Neural progenitor cell (in vitro differentiated cells): ENCODE results near the gene ARHGEF4. TPM values are rescaled to one million over a fixed set of nuclear protein-coding genes. Genes with fewer than 3 reads are reported as not detected.
A peak's percentile ranks its signal among the peaks of the same experiment; 100 is the strongest.

ENCODE experiments used
- DNase-seq: peaks from one replicate; pipeline ENCODE4 v3.0.0-alpha.2; 2016; ENCODE audit warnings: low spot score
- H2AFZ ChIP-seq: fragments of 200-600 bp; sonication (generic); replicated peaks from 2 replicates; pipeline ENCODE4 v1.6.1; 2016; ENCODE audit warnings: antibody characterized with exemption
- H3F3A ChIP-seq: fragments of 200-600 bp; sonication (generic); 2 replicates; pipeline ENCODE4 v1.6.1; 2016; ENCODE audit warnings: antibody characterized with exemption, low read depth
- H3K27ac ChIP-seq: fragments of 200-600 bp; sonication (generic); 2 replicates; pipeline ENCODE4 v1.5.1; 2016; ENCODE audit warnings: mild to moderate bottlenecking
- H3K27me3 ChIP-seq: fragments of 200-600 bp; sonication (generic); 2 replicates; pipeline ENCODE4 v1.6.1; 2016; ENCODE audit warnings: mild to moderate bottlenecking, moderate library complexity
- H3K36me3 ChIP-seq: fragments of 200-600 bp; sonication (generic); 2 replicates; pipeline ENCODE4 v1.5.1; 2016
- H3K4me1 ChIP-seq: fragments of 200-600 bp; sonication (generic); 2 replicates; pipeline ENCODE4 v1.6.1; 2016; ENCODE audit warnings: mixed run types
- H3K4me2 ChIP-seq: fragments of 200-600 bp; sonication (generic); 2 replicates; pipeline ENCODE4 v1.6.1; 2016
- H3K4me3 ChIP-seq: fragments of 200-600 bp; sonication (generic); 2 replicates; pipeline ENCODE4 v1.5.1; 2016
- H3K79me2 ChIP-seq: fragments of 200-600 bp; sonication (generic); 2 replicates; pipeline ENCODE4 v1.6.1; 2016; ENCODE audit warnings: low read depth
- H3K9ac ChIP-seq: fragments of 200-600 bp; sonication (generic); 2 replicates; pipeline ENCODE4 v1.6.1; 2016
- H3K9me3 ChIP-seq: fragments of 200-600 bp; sonication (generic); 2 replicates; pipeline ENCODE4 v1.5.1; 2016; ENCODE audit warnings: low read depth
- H4K20me1 ChIP-seq: fragments of 200-600 bp; sonication (generic); 2 replicates; pipeline ENCODE4 v1.6.1; 2016; ENCODE audit warnings: low read depth
- H3K27ac Mint-ChIP-seq: 3 replicates; pipeline ENCODE4 v1.8.0; 2021; ENCODE audit warnings: mixed read lengths
- H3K27me3 Mint-ChIP-seq: 2 replicates; pipeline ENCODE4 v1.8.0; 2022; ENCODE audit warnings: low read depth, mild to moderate bottlenecking, inconsistent platforms, moderate library complexity, mixed read lengths; ENCODE audit not compliant: insufficient read depth
- H3K36me3 Mint-ChIP-seq: 3 replicates; pipeline ENCODE4 v1.8.0; 2021; ENCODE audit warnings: mixed read lengths
- H3K4me1 Mint-ChIP-seq: 3 replicates; pipeline ENCODE4 v1.8.0; 2021; ENCODE audit warnings: mixed read lengths
- H3K4me3 Mint-ChIP-seq: 3 replicates; pipeline ENCODE4 v1.8.0; 2021; ENCODE audit warnings: mild to moderate bottlenecking, moderate library complexity, mixed read lengths
- H3K9me3 Mint-ChIP-seq: 3 replicates; pipeline ENCODE4 v1.8.0; 2020; ENCODE audit warnings: mixed read lengths
- CTCF ChIP-seq: fragments of 200-600 bp; sonication (generic); IDR thresholded peaks from 2 replicates; pipeline ENCODE4 v1.5.1; 2017; ENCODE audit warnings: antibody characterized with exemption, mild to moderate bottlenecking
- EZH2 ChIP-seq: fragments of 200-600 bp; sonication (generic); IDR thresholded peaks from 2 replicates; pipeline ENCODE4 v1.6.1; 2017; ENCODE audit warnings: antibody characterized with exemption, mild to moderate bottlenecking, moderate library complexity
- EZH2phosphoT487 ChIP-seq: fragments of 200-600 bp; sonication (generic); IDR thresholded peaks from 2 replicates; pipeline ENCODE4 v1.6.1; 2017; ENCODE audit warnings: antibody characterized with exemption
- total RNA-seq: library from RNA; depleted of rRNA; stranded (reverse); fragments of >200 nt; gene quantifications from 2 replicates; pipeline ENCODE4 v1.2.3, GENCODE V29; 2015; ENCODE audit warnings: low replicate concordance

The ARHGEF4 gene
- total RNA-seq, 1 donor from 2014 or later: 22.8 TPM

- H3K79me2 ChIP-seq: no peaks in the 10 kb centered on the region
- peak overlapping the region; percentile 57 for H3K27ac Mint-ChIP-seq
- peaks cover 20% of the 10 kb centered on the region for H3K4me1 Mint-ChIP-seq
- peaks cover 6% of the 10 kb centered on the region for H3K27me3 Mint-ChIP-seq
- no peak overlapping the region for H3K9ac ChIP-seq
- H3K9me3 ChIP-seq: no peaks in the 10 kb centered on the region
- H3K4me3 ChIP-seq: no peak overlapping the region
- H3K27ac ChIP-seq: no peak overlapping the region
- no peak overlapping the region for H3K4me3 Mint-ChIP-seq
- no peak for TF ChIP-seq EZH2
- no peak for TF ChIP-seq EZH2phosphoT487
- no peak for TF ChIP-seq CTCF
- DNase-seq: no peak
- H3K4me2 ChIP-seq: no peak overlapping the region
- no peaks in the 10 kb centered on the region for H3K9me3 Mint-ChIP-seq
- H3F3A ChIP-seq: peaks cover 24% of the 10 kb centered on the region
- no peaks in the 10 kb centered on the region for H3K36me3 ChIP-seq
- no peak overlapping the region for H2AFZ ChIP-seq
- no peaks in the 10 kb centered on the region for H3K36me3 Mint-ChIP-seq
- no peaks in the 10 kb centered on the region for H4K20me1 ChIP-seq
- H3K27me3 ChIP-seq: no peaks in the 10 kb centered on the region
- H3K4me1 ChIP-seq: peaks cover 10% of the 10 kb centered on the region
Observed at GRCh38 chr2:130814931-130815680, 21.6 kb upstream of the ARHGEF4 start.

GRCh38 chr2:130818809-130819208 is 17.9 kb upstream of the ARHGEF4 start:
- Histone ChIP-seq H3K4me1 (peaks cover 20% of the 10 kb centered on the region), H3K4me2 (no peak overlapping the region), H4K20me1 (no peaks in the 10 kb centered on the region), H3K27ac (no peak overlapping the region), H3K36me3 (no peaks in the 10 kb centered on the region), H2AFZ (peak overlapping the region; percentile 97), H3K79me2 (no peaks in the 10 kb centered on the region), H3K4me3 (no peak overlapping the region), H3F3A (peaks cover 21% of the 10 kb centered on the region), H3K27me3 (no peaks in the 10 kb centered on the region), H3K9ac (no peak overlapping the region), H3K9me3 (no peaks in the 10 kb centered on the region)
- Mint-ChIP-seq H3K27me3 (peaks cover 6% of the 10 kb centered on the region), H3K27ac (peak overlapping the region; percentile 20), H3K4me3 (no peak overlapping the region), H3K4me1 (peaks cover 36% of the 10 kb centered on the region), H3K9me3 (no peaks in the 10 kb centered on the region), H3K36me3 (no peaks in the 10 kb centered on the region)
- DNase-seq: no peak
- TF ChIP-seq CTCF (no peak), EZH2phosphoT487 (no peak), EZH2 (no peak)

- no peaks in the 10 kb centered on the region for H3K9me3 ChIP-seq
- Mint-ChIP-seq H3K9me3 (no peaks in the 10 kb centered on the region), H3K27ac (no peak overlapping the region), H3K4me1 (peaks cover 36% of the 10 kb centered on the region), H3K27me3 (peaks cover 6% of the 10 kb centered on the region), H3K36me3 (no peaks in the 10 kb centered on the region), H3K4me3 (no peak overlapping the region)
- no peak overlapping the region for H3K9ac ChIP-seq
- no peak for DNase-seq
- H3K4me3 ChIP-seq: no peak overlapping the region
- peak overlapping the region; percentile 97 for H2AFZ ChIP-seq
- H4K20me1 ChIP-seq: no peaks in the 10 kb centered on the region
- no peaks in the 10 kb centered on the region for H3K27me3 ChIP-seq
- no peaks in the 10 kb centered on the region for H3K79me2 ChIP-seq
- H3K4me2 ChIP-seq: peak overlapping the region; percentile 68
- TF ChIP-seq EZH2phosphoT487 (no peak), EZH2 (no peak), CTCF (no peak)
- peaks cover 20% of the 10 kb centered on the region for H3K4me1 ChIP-seq
- H3K27ac ChIP-seq: peak overlapping the region; percentile 3
- no peaks in the 10 kb centered on the region for H3K36me3 ChIP-seq
- H3F3A ChIP-seq: peaks cover 21% of the 10 kb centered on the region
Observed at GRCh38 chr2:130819226-130819607, 17.5 kb upstream of the ARHGEF4 start.
